Measurements from ENCODE around the gene PRPF40A.

PRPF40A gene

GRCh38 chr2:152716805-152717227 lies 445 bp downstream of the PRPF40A start:
- DNase-seq = no peak

GRCh38 chr2:152715854-152716428 lies 1.3 kb downstream of the PRPF40A start:
- no peak for DNase-seq

- no peak for DNase-seq
Observed at GRCh38 chr2:152715112-152715511, 2.1 kb downstream of the PRPF40A start.

GRCh38 chr2:152710713-152711112 lies 6.5 kb downstream of the PRPF40A start:
- DNase-seq = no peak

GRCh38 chr2:152708742-152709141 lies 8.5 kb downstream of the PRPF40A start:
- DNase-seq = no peak

- DNase-seq = no peak
Observed at GRCh38 chr2:152706477-152707021, 10.7 kb downstream of the PRPF40A start.

- DNase-seq = no peak
Observed at GRCh38 chr2:152701198-152701597, 16.1 kb downstream of the PRPF40A start.

GRCh38 chr2:152696476-152696875 lies 20.8 kb downstream of the PRPF40A start:
- DNase-seq = no peak

- DNase-seq = no peak
Observed at GRCh38 chr2:152695763-152696162, 21.5 kb downstream of the PRPF40A start.

GRCh38 chr2:152694161-152694661 lies 23.1 kb downstream of the PRPF40A start:
- DNase-seq = no peak

GRCh38 chr2:152693033-152693432 lies 24.2 kb downstream of the PRPF40A start:
- no peak for DNase-seq

- no peak for DNase-seq
Observed at GRCh38 chr2:152686321-152686720, 30.9 kb downstream of the PRPF40A start.

GRCh38 chr2:152683400-152683799 lies 33.9 kb downstream of the PRPF40A start:
- no peak for DNase-seq

GRCh38 chr2:152682663-152683062 lies 34.6 kb downstream of the PRPF40A start:
- no peak for DNase-seq

- no peak for DNase-seq
Observed at GRCh38 chr2:152678808-152679207, 38.5 kb downstream of the PRPF40A start.

- DNase-seq = no peak
Observed at GRCh38 chr2:152676461-152676860, 40.8 kb downstream of the PRPF40A start.

- DNase-seq = no peak
Observed at GRCh38 chr2:152674334-152674733, 42.9 kb downstream of the PRPF40A start.

- no peak for DNase-seq
Observed at GRCh38 chr2:152664725-152665124, 52.5 kb downstream of the PRPF40A start.

GRCh38 chr2:152661076-152661475 lies 56.2 kb downstream of the PRPF40A start:
- DNase-seq = no peak

- DNase-seq = no peak
Observed at GRCh38 chr2:152658221-152658620, 59.0 kb downstream of the PRPF40A start.

- no peak for DNase-seq
Observed at GRCh38 chr2:152657043-152657442, 60.2 kb downstream of the PRPF40A start.

GRCh38 chr2:152655880-152656279 lies 61.4 kb downstream of the PRPF40A start:
- no peak for DNase-seq

- no peak for DNase-seq
Observed at GRCh38 chr2:152651834-152652233, 65.4 kb downstream of the PRPF40A start.

GRCh38 chr2:152650768-152651371 lies 66.4 kb downstream of the PRPF40A start:
- no peak for DNase-seq

- DNase-seq = no peak
Observed at GRCh38 chr2:152649997-152650396, 67.3 kb downstream of the PRPF40A start.

Measured in cerebellar nuclear complex (tissue), 1 donor.